Bronchial epithelial cell (primary cell): ENCODE results near the gene ARFGAP2. TPM values are rescaled to one million over a fixed set of nuclear protein-coding genes. Genes with fewer than 3 reads are reported as not detected.

Source experiments
- DNase-seq: peaks from one replicate; pipeline ENCODE4 v3.0.0-alpha.2; 2010; ENCODE audit warnings: low read depth
- FAIRE-seq: peaks from 2 replicates; lab custom pipeline; 2011; peaks lifted over from hg19 to GRCh38; lab: Jason Lieb, UNC
- H3K27me3 ChIP-seq: 2 replicates; pipeline ENCODE4 v1.5.1; 2011; ENCODE audit warnings: low read length; ENCODE audit not compliant: control insufficient read depth, insufficient read depth
- H3K36me3 ChIP-seq: 2 replicates; pipeline ENCODE4 v1.5.1; 2011; ENCODE audit warnings: low read length; ENCODE audit not compliant: control insufficient read depth, insufficient read depth
- H3K4me3 ChIP-seq: 2 replicates; pipeline ENCODE4 v1.5.1; 2011; ENCODE audit warnings: mild to moderate bottlenecking, low read depth, low read length, control low read depth
- CTCF ChIP-seq: IDR thresholded peaks from 2 replicates; pipeline ENCODE4 v1.5.1; 2011; ENCODE audit warnings: mild to moderate bottlenecking, moderate library complexity, low read length, control low read depth, inconsistent platforms; ENCODE audit not compliant: insufficient read depth, severe bottlenecking
- total RNA-seq: library from RNA; depleted of rRNA; stranded (reverse); fragments of >200 nt; gene quantifications from 2 replicates; pipeline ENCODE4 v1.2.1, GENCODE V29; 2014

The ARFGAP2 gene
- total RNA-seq, 1 donor from 2014 or later = 105 TPM

DNA sequence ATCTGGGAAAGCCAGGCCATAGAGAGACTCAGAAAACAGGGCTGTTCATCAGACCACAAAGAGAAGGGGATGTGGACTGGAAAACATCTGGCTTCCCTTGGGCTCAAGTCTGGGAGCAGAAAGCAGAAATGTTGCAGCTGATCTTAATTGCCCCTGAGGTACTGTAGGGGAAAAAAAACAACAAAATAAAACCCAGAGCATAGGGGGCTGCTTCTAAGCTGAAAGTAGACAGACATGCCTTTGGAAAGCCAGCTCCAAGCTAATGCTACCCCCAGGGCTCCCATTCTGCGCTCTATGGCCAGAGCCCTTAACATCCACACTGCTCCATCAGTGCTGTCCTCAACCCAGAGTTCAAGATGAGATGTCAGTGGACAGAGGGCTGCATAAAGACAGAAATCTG, 11.6 kb upstream of the ARFGAP2 start:
- FAIRE-seq = no peak
- DNase-seq = no peak
- no peaks in the 10 kb centered on the region for H3K27me3 ChIP-seq
- no peak overlapping the region for H3K4me3 ChIP-seq
- peaks cover 2% of the 10 kb centered on the region for H3K36me3 ChIP-seq
- TF ChIP-seq CTCF = no peak

- Histone ChIP-seq H3K36me3 (peaks cover 4% of the 10 kb centered on the region), H3K4me3 (peak overlapping the region; percentile 63), H3K27me3 (no peaks in the 10 kb centered on the region)
- FAIRE-seq (no peak), DNase-seq (no peak)
- TF ChIP-seq CTCF = no peak
Observed at GRCh38 chr11:47187723-47188122, 11.0 kb upstream of the ARFGAP2 start.

- DNase-seq = peak; percentile 45
- TF ChIP-seq CTCF = peak; percentile 12
- Histone ChIP-seq H3K4me3 (peak overlapping the region; percentile 63), H3K27me3 (no peaks in the 10 kb centered on the region), H3K36me3 (peaks cover 6% of the 10 kb centered on the region)
- no peak for FAIRE-seq
Observed at GRCh38 chr11:47186700-47187695, 10.3 kb upstream of the ARFGAP2 start.

DNA sequence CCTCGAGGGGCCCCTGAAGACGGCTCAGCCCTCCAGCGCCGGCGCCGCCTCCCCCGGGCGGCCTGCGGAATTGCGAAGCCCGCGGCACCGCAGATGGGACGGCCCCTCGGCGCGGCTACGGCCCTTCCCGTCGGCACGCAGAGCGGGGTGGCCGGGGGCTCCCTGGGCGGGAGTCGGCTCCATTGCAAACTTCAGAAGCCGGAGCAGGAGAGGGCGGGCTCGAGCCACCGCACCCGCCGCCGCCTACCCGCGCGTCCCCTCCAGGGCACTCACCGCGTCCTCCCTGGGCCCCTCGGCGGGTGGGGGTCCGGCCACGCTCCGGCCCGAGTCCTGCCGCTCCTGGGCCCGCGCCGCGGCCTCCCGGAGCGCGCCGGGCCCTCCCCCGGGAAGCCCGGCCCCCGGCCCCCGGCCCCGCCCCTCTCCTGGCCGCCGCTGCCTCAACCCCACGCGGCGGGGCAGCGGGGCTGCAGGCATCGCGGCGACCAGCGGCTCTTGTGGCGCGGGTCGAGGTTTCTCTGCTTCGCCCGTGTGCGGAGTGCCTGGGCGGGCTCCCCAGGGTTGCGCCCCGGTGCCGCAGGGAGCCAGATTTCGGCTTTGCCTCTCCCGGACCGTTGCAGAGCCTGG, 9.5 kb upstream of the ARFGAP2 start, which contains the start of gene PACSIN3:
Gene PACSIN3, minus strand, starts transcription at position 359 of the 624 bp plus-strand sequence. CDS start 3,707 bp downstream, outside the sequence.
- peak within 1 kb of the TSS; percentile 63 for H3K4me3 ChIP-seq
- no peak for TF ChIP-seq CTCF
- H3K36me3 ChIP-seq = peaks cover 8% of the 10 kb centered on the region
- FAIRE-seq = no peak
- no peak for DNase-seq
- no peaks in the 10 kb centered on the region for H3K27me3 ChIP-seq

DNA sequence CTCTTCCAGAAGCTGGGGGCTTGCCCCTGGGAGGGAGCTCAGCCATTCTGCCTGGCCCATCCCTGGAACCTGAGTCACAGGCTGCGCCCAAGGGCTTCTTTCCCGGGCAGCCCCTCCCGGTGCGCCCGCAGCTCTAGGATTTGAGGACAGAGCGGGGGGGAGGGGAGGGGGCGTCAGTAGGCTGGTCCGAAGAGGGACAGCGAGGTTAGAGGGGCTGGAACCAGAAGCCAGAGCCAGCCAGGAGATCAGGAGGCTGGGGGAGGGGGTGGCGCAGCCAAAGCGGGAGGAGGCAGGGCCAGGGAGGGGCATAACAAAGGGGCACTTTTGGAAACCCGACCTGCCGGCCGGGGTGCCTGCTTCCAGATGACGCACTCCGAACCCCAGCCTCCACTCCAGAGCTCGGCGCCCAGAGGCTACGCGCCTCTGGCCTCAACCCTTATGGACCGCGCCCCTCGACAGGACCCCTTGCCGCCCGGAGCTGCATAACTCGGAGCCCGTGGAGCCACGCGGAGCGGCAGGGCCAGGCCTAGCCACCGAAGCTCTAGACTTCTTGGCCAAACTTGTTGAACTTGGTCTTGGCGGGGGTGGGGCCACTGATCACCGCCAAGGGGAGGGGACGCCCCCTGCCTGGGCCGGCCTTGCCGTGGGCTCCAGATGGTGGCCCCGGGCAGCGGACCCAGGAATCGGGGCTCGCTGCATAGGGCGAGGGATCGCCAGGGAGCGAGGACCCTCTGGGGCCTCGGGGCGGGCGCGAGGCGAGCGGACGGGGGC, 8.8 kb upstream of the ARFGAP2 start:
- peak overlapping the region; percentile 63 for H3K4me3 ChIP-seq
- FAIRE-seq = no peak
- no peak for TF ChIP-seq CTCF
- peaks cover 9% of the 10 kb centered on the region for H3K36me3 ChIP-seq
- H3K27me3 ChIP-seq = no peaks in the 10 kb centered on the region
- peak; percentile 68 for DNase-seq
